GM12878 (cell line): ENCODE data around the gene CHAT. TPM values are rescaled to one million over a fixed set of nuclear protein-coding genes. Genes with fewer than 3 reads are reported as not detected.

Experiments
- ATAC-seq: fragments of 200-7000 bp; cut with Tn5 transposase; 3 replicates; pipeline ENCODE4 v1.9.1; 2020; ENCODE audit warnings: mild to moderate bottlenecking, moderate library complexity
- BruUV-seq: library from RNA; stranded (reverse); fragments of 400-500 nt; replicated peaks from 2 replicates; lab custom pipeline; 2021; lab: Mats Ljungman, UMichigan
- CTCF ChIA-PET: fragments of 300-600 bp; sonication (Branson Sonifier 250); formaldehyde crosslinking; extraction: SDS; loops from one replicate; lab custom pipeline; 2021; ENCODE audit warnings: inconsistent platforms; lab: Yijun Ruan, JAX
- POLR2A ChIA-PET: fragments of 350-600 bp; formaldehyde crosslinking; extraction: SDS; loops from one replicate; lab custom pipeline; 2021; ENCODE audit warnings: inconsistent platforms; lab: Charles Lee
- RAD21 ChIA-PET: fragments of 300-600 bp; sonication (Branson Sonifier 250); formaldehyde crosslinking; loops from one replicate; lab custom pipeline; 2023; ENCODE audit warnings: antibody characterized with exemption; ENCODE audit not compliant: unreplicated experiment; lab: Charles Lee
- SMC1A ChIA-PET: fragments of 300-600 bp; sonication (Branson Sonifier 250); formaldehyde crosslinking; loops from one replicate; lab custom pipeline; 2023; ENCODE audit not compliant: unreplicated experiment, uncharacterized antibody; lab: Charles Lee
- DNase-seq: peaks from one replicate; pipeline ENCODE4 v3.0.0-alpha.2; 2011; ENCODE audit warnings: low read depth, low spot score
- FAIRE-seq: peaks from 3 replicates; lab custom pipeline; 2011; peaks lifted over from hg19 to GRCh38; lab: Jason Lieb, UNC
- H2AFZ ChIP-seq: 2 replicates; pipeline ENCODE4 v1.6.0; 2011; ENCODE audit warnings: low read depth, low read length, control low read depth; ENCODE audit not compliant: control insufficient read depth
- H3K27ac ChIP-seq: 2 replicates; pipeline ENCODE4 v1.5.1; 2011; ENCODE audit warnings: control low read depth; ENCODE audit not compliant: control insufficient read depth, insufficient read depth
- H3K27me3 ChIP-seq, 2 experiments: replicated peaks in 1 of 2; 2 replicates each; pipeline versions ENCODE4 v1.6.0 to v1.6.1; 2011; ENCODE audit warnings: low read length in 1 of 2; ENCODE audit not compliant: control insufficient read depth in 2 of 2, insufficient read depth in 2 of 2
- H3K36me3 ChIP-seq, 2 experiments: 2 replicates each; pipeline ENCODE4 v1.5.1; 2011; ENCODE audit warnings: low read length in 1 of 2; ENCODE audit not compliant: control insufficient read depth in 2 of 2, insufficient read depth in 2 of 2
- H3K4me1 ChIP-seq: 2 replicates; pipeline ENCODE4 v1.6.1; 2011; ENCODE audit warnings: mild to moderate bottlenecking, low read length, moderate library complexity, mixed read lengths; ENCODE audit not compliant: control insufficient read depth, insufficient read depth
- H3K4me2 ChIP-seq: 2 replicates; pipeline ENCODE4 v1.6.0; 2011; ENCODE audit warnings: control low read depth; ENCODE audit not compliant: control insufficient read depth, insufficient read depth
- H3K4me3 ChIP-seq: fragments of 200-600 bp; sonication (generic); 2 replicates; pipeline ENCODE4 v1.5.1; 2016
- H3K79me2 ChIP-seq: 2 replicates; pipeline ENCODE4 v1.6.0; 2011; ENCODE audit warnings: low read length; ENCODE audit not compliant: control insufficient read depth, insufficient read depth
- H3K9ac ChIP-seq: 2 replicates; pipeline ENCODE4 v1.8.0; 2011; ENCODE audit warnings: low read length, control low read depth, mixed read lengths; ENCODE audit not compliant: control insufficient read depth, insufficient read depth
- H3K9me3 ChIP-seq: replicated peaks from 3 replicates; pipeline ENCODE4 v1.5.1; 2011; ENCODE audit warnings: mild to moderate bottlenecking, low read length; ENCODE audit not compliant: control insufficient read depth, insufficient read depth
- H4K20me1 ChIP-seq: 2 replicates; pipeline ENCODE4 v1.6.0; 2011; ENCODE audit not compliant: control insufficient read depth, insufficient read depth
- EP300 ChIP-seq, 2 experiments: fragments of 150-350 bp in 1 of 2; IDR thresholded peaks; 2 replicates each; pipeline ENCODE4 v1.6.1; 2011 to 2012; ENCODE audit warnings: low read depth in 2 of 2, low read length in 2 of 2, borderline replicate concordance in 1 of 2, improper control_type of control experiment in 1 of 2, inconsistent platforms in 1 of 2; ENCODE audit not compliant: control insufficient read depth in 1 of 2
- KDM1A ChIP-seq: fragments of 200-600 bp; sonication (generic); IDR thresholded peaks from 2 replicates; pipeline ENCODE4 v1.6.1; 2016; ENCODE audit warnings: borderline replicate concordance
- KLF5 ChIP-seq: fragments of 450-650 bp; IDR thresholded peaks from 2 replicates; pipeline ENCODE4 v1.6.1; 2014; ENCODE audit warnings: mild to moderate bottlenecking; ENCODE audit not compliant: partially characterized antibody
- PAX5 ChIP-seq: IDR thresholded peaks from 2 replicates; pipeline ENCODE4 v1.6.1; 2011; ENCODE audit warnings: low read depth, low read length, borderline replicate concordance
- RAD51 ChIP-seq: fragments of 450-650 bp; IDR thresholded peaks from 2 replicates; pipeline ENCODE4 v1.6.1; 2016; ENCODE audit warnings: moderate library complexity, mild to moderate bottlenecking, inconsistent platforms
- RBBP5 ChIP-seq: fragments of 200-600 bp; sonication (generic); conservative IDR thresholded peaks from 2 replicates; pipeline ENCODE4 v1.6.1; 2016
- STAT1 ChIP-seq: fragments of 450-650 bp; conservative IDR thresholded peaks from 2 replicates; pipeline ENCODE4 v1.6.1; 2014; ENCODE audit warnings: antibody characterized with exemption, mild to moderate bottlenecking
- WGBS: methylation state at CpG from one replicate; pipeline ENCODE4 v1.1.6; 2016; ENCODE audit warnings: low lambda C conversion rate; ENCODE audit not compliant: insufficient replicate concordance, insufficient coverage; ENCODE audit errors: missing lambda C conversion rate; 5-methylcytosine and 5-hydroxymethylcytosine counted together
- in situ Hi-C: fragments of 300-500 bp; cut with MboI; formaldehyde crosslinking; loops from 9 replicates; pipeline ENCODE4 v1.14.3; 2018; ENCODE audit warnings: mixed read lengths
- intact Hi-C: fragments of 100-400 bp; cut with micrococcal nuclease; formaldehyde crosslinking; loops from one replicate; pipeline ENCODE4 v1.14.2; 2022; ENCODE audit not compliant: unreplicated experiment
- polyA plus RNA-seq, 11 experiments: library from polyadenylated mRNA; depleted of rRNA in 4 of 11; unstranded in 6 of 11; stranded (reverse) in 5 of 11; fragments of >200 nt; fragmentation: Nextera tagmentation in 4 of 11; fragmentation: Illumina TruSeq in 1 of 11; extraction: Ambion mirVana in 4 of 11; extraction: Trizol in 1 of 11; gene quantifications; 1 replicate in 1 of 11; 2 replicates in 10 of 11; pipeline versions ENCODE4 v1.2.1 to v1.2.3, GENCODE V29; 2011 to 2016; ENCODE audit warnings: inconsistent platforms in 2 of 11, missing spikeins in 2 of 11, low read depth in 1 of 11
- total RNA-seq, 4 experiments: library from RNA; depleted of rRNA in 3 of 4; stranded (reverse); fragments of >200 nt in 3 of 4; fragmentation: Illumina TruSeq in 1 of 4; extraction: Trizol in 1 of 4; gene quantifications; 2 replicates each; pipeline versions ENCODE4 v1.2.1 to v1.2.3, GENCODE V29; 2013 to 2021
- TF ChIP-seq, protein P1 (sequence below): fragments of 450-650 bp; IDR thresholded peaks from 2 replicates; pipeline ENCODE4 v1.6.1; 2017; ENCODE audit warnings: mild to moderate bottlenecking, moderate library complexity
- TF ChIP-seq, protein P2 (sequence below): fragments of 450-650 bp; IDR thresholded peaks from 2 replicates; pipeline ENCODE4 v1.6.1; 2017; ENCODE audit warnings: antibody characterized with exemption, mild to moderate bottlenecking, moderate library complexity

CHAT gene
- total and polyA plus RNA-seq, 10 of the 15 experiments (the other 5 are each of a cell fraction or from before 2014, with no cell fraction given) = not detected

DNA sequence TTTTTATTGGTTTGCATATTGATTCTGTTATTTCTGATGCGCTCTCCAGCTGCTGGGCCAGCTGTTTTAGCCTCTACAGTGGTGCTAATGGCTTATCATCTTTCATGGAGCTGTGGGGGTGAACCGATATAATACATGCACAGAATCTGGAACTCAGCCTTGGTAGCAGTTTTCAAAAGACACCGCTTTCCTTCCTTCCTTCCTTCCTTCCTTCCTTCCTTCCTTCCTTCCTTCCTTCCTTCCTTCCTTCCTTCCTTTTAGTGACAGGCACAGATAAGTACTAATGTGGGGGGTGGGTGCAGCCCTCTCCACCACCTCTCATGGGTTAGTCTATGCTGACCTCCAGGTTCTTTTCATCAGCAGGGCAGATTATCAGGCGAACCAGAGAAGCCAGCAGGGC is 33.7 kb downstream of the CHAT start:
- no peaks in the 10 kb centered on the region for H3K27me3 ChIP-seq
- POLR2A ChIA-PET = no interaction called here
- FAIRE-seq = no peak

More for the DNA sequence above, 33.7 kb downstream of the CHAT start:
- Histone ChIP-seq H4K20me1 (no peaks in the 10 kb centered on the region), H3K9ac (no peak overlapping the region), H2AFZ (no peak overlapping the region), H3K4me1 (no peaks in the 10 kb centered on the region)
- WGBS = 34% methylated on average over 4 of the region's 4 CpGs
- CTCF ChIA-PET = no interaction called here
- intact Hi-C loops = no loop called here
- TF ChIP-seq, protein P1, sequence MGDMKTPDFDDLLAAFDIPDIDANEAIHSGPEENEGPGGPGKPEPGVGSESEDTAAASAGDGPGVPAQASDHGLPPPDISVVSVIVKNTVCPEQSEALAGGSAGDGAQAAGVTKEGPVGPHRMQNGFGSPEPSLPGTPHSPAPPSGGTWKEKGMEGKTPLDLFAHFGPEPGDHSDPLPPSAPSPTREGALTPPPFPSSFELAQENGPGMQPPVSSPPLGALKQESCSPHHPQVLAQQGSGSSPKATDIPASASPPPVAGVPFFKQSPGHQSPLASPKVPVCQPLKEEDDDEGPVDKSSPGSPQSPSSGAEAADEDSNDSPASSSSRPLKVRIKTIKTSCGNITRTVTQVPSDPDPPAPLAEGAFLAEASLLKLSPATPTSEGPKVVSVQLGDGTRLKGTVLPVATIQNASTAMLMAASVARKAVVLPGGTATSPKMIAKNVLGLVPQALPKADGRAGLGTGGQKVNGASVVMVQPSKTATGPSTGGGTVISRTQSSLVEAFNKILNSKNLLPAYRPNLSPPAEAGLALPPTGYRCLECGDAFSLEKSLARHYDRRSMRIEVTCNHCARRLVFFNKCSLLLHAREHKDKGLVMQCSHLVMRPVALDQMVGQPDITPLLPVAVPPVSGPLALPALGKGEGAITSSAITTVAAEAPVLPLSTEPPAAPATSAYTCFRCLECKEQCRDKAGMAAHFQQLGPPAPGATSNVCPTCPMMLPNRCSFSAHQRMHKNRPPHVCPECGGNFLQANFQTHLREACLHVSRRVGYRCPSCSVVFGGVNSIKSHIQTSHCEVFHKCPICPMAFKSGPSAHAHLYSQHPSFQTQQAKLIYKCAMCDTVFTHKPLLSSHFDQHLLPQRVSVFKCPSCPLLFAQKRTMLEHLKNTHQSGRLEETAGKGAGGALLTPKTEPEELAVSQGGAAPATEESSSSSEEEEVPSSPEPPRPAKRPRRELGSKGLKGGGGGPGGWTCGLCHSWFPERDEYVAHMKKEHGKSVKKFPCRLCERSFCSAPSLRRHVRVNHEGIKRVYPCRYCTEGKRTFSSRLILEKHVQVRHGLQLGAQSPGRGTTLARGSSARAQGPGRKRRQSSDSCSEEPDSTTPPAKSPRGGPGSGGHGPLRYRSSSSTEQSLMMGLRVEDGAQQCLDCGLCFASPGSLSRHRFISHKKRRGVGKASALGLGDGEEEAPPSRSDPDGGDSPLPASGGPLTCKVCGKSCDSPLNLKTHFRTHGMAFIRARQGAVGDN = no peak
- TF ChIP-seq, protein P2, sequence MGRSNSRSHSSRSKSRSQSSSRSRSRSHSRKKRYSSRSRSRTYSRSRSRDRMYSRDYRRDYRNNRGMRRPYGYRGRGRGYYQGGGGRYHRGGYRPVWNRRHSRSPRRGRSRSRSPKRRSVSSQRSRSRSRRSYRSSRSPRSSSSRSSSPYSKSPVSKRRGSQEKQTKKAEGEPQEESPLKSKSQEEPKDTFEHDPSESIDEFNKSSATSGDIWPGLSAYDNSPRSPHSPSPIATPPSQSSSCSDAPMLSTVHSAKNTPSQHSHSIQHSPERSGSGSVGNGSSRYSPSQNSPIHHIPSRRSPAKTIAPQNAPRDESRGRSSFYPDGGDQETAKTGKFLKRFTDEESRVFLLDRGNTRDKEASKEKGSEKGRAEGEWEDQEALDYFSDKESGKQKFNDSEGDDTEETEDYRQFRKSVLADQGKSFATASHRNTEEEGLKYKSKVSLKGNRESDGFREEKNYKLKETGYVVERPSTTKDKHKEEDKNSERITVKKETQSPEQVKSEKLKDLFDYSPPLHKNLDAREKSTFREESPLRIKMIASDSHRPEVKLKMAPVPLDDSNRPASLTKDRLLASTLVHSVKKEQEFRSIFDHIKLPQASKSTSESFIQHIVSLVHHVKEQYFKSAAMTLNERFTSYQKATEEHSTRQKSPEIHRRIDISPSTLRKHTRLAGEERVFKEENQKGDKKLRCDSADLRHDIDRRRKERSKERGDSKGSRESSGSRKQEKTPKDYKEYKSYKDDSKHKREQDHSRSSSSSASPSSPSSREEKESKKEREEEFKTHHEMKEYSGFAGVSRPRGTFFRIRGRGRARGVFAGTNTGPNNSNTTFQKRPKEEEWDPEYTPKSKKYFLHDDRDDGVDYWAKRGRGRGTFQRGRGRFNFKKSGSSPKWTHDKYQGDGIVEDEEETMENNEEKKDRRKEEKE = no peak
- no peak for TF ChIP-seq KDM1A
- TF ChIP-seq KLF5 = no peak
- no peak for TF ChIP-seq PAX5
- no peak for TF ChIP-seq RAD51
- no peak for TF ChIP-seq EP300 (IDR thresholded peaks at IDR 0.05; ENCODE audit: borderline replicate concordance in 1 of 2, control insufficient read depth in 1 of 2, low read depth in 2 of 2, low read length in 2 of 2)
- no peak for TF ChIP-seq STAT1
- TF ChIP-seq RBBP5 = no peak
- TF ChIP-seq, all 136 proteins: peak for 0
- H3K9me3 ChIP-seq = no peaks in the 10 kb centered on the region
- no peaks in the 10 kb centered on the region for H3K79me2 ChIP-seq
- H3K4me2 ChIP-seq = no peak overlapping the region
- in situ Hi-C loops = no loop called here
- no TSS peak for BruUV-seq
- ATAC-seq = no peak
- H3K4me3 ChIP-seq = no peak overlapping the region
- SMC1A ChIA-PET = no interaction called here
- H3K36me3 ChIP-seq = no peaks in the 10 kb centered on the region
- RAD21 ChIA-PET = no interaction called here
- DNase-seq = no peak
- H3K27ac ChIP-seq = no peak overlapping the region
